GM18498 (cell line): ENCODE results near the gene SCAF4.
"Not testable (repeated sequence)": the region's sequence is repeated elsewhere in the genome, so short reads cannot be mapped to it uniquely, and the experiment has no call there.

Experiments used
- ATAC-seq: cut with Tn5 transposase; IDR thresholded peaks from one replicate; pipeline ENCODE4 v1.9.1; 2021; ENCODE audit warnings: mild to moderate bottlenecking, moderate library complexity; ENCODE audit not compliant: unreplicated experiment

Gene SCAF4

GRCh38 chr21:31675960-31676359 lies 56.0 kb downstream of the SCAF4 start:
- no peak for ATAC-seq

GRCh38 chr21:31675318-31675717 lies 56.6 kb downstream of the SCAF4 start:
- ATAC-seq, result no peak

GRCh38 chr21:31673321-31673912 lies 58.5 kb downstream of the SCAF4 start:
- no peak for ATAC-seq

GRCh38 chr21:31671931-31672330 lies 60.0 kb downstream of the SCAF4 start:
- ATAC-seq, result no peak

- ATAC-seq, result no peak
Observed at GRCh38 chr21:31671146-31671716, 60.7 kb downstream of the SCAF4 start.

- no peak for ATAC-seq
Observed at GRCh38 chr21:31670070-31670469, 61.8 kb downstream of the SCAF4 start.

GRCh38 chr21:31668651-31669491 lies 63.0 kb downstream of the SCAF4 start:
- no peak for ATAC-seq

GRCh38 chr21:31667639-31668038 lies 64.3 kb downstream of the SCAF4 start:
- ATAC-seq, result no peak

- ATAC-seq, result no peak
Observed at GRCh38 chr21:31667132-31667531, 64.8 kb downstream of the SCAF4 start.

- no peak for ATAC-seq
Observed at GRCh38 chr21:31666445-31667010, 65.4 kb downstream of the SCAF4 start.

GRCh38 chr21:31665869-31666268 lies 66.0 kb downstream of the SCAF4 start:
- ATAC-seq, result not testable (repeated sequence)

GRCh38 chr21:31665397-31665796 lies 66.5 kb downstream of the SCAF4 start:
- no peak for ATAC-seq

GRCh38 chr21:31663584-31664249 lies 68.2 kb downstream of the SCAF4 start:
- no peak for ATAC-seq

- no peak for ATAC-seq
Observed at GRCh38 chr21:31660591-31660990, 71.3 kb downstream of the SCAF4 start.

GRCh38 chr21:31660259-31660565 lies 71.7 kb downstream of the SCAF4 start:
- peak; percentile 33 for ATAC-seq

GRCh38 chr21:31659536-31660258 lies 72.2 kb downstream of the SCAF4 start, which contains the start of gene SOD1:
Gene SOD1 (plus strand): TSS chr21:31659693. CDS start chr21:31659770, 77 bp downstream.
- ATAC-seq, result peak; percentile 96

- ATAC-seq, result peak; percentile 28
Observed at GRCh38 chr21:31659286-31659535, 72.7 kb downstream of the SCAF4 start.

GRCh38 chr21:31658053-31658452 lies 73.9 kb downstream of the SCAF4 start:
- ATAC-seq, result no peak

- ATAC-seq, result no peak
Observed at GRCh38 chr21:31656199-31657095, 75.5 kb downstream of the SCAF4 start.
